ENCODE data around the gene FBL. TPM values are rescaled to one million over a fixed set of nuclear protein-coding genes. Genes with fewer than 3 reads are reported as not detected.

FBL gene
- total and polyA plus RNA-seq, 10 of the 15 experiments (the other 5 are each of a cell fraction or from before 2014, with no cell fraction given): 156 to 1,083 (median 478) TPM

GRCh38 chr19:39878398-39878797 is 32.2 kb upstream of the FBL start (continued):
- TF ChIP-seq SUPT20H (IDR thresholded peaks at IDR 0.05; ENCODE audit: borderline replicate concordance, control insufficient read depth, low read depth, low read length) (no peak), NFXL1 (IDR thresholded peaks at IDR 0.05; ENCODE audit: borderline replicate concordance) (no peak), ZBTB4 (CRISPR knock-in tag; IDR thresholded peaks at IDR 0.05) (no peak), CREM (IDR thresholded peaks at IDR 0.05; ENCODE audit: low read depth) (no peak), NFIC (IDR thresholded peaks at IDR 0.05; ENCODE audit: low read depth, low read length) (no peak), ZNF622 (IDR thresholded peaks at IDR 0.05) (no peak), SKIL (IDR thresholded peaks at IDR 0.05; ENCODE audit: low read depth, poor library complexity, severe bottlenecking) (no peak), POLR2AphosphoS2 (IDR thresholded peaks at IDR 0.05; ENCODE audit: low read depth, low read length) (no peak), BRCA1 (IDR thresholded peaks at IDR 0.05; ENCODE audit: low read depth, low read length) (no peak), ESRRA (IDR thresholded peaks at IDR 0.05; ENCODE audit: low read length) (no peak), POLR2A (IDR thresholded peaks at IDR 0.05; ENCODE audit: low read depth, low read length) (no peak), SUZ12 (IDR thresholded peaks at IDR 0.05; ENCODE audit: unreplicated experiment) (no peak), ZNF207 (IDR thresholded peaks at IDR 0.05; ENCODE audit: borderline replicate concordance) (no peak), JUNB (IDR thresholded peaks at IDR 0.05) (no peak), HDGF (IDR thresholded peaks at IDR 0.05) (0 out of 2 replicates have a peak, but pooled peaks have one; percentile 27), USF1 (IDR thresholded peaks at IDR 0.05; ENCODE audit: borderline replicate concordance, extremely low read length, insufficient read depth, low read depth, low read length) (no peak), JUND (IDR thresholded peaks at IDR 0.05; ENCODE audit: low read depth, low read length) (no peak), HDAC6 (IDR thresholded peaks at IDR 0.05; ENCODE audit: unreplicated experiment) (no peak), KDM1A (IDR thresholded peaks at IDR 0.05; ENCODE audit: borderline replicate concordance) (no peak), PML (IDR thresholded peaks at IDR 0.05; ENCODE audit: low read length) (no peak), FOXK2 (IDR thresholded peaks at IDR 0.05) (peak; percentile 49)
- TF ChIP-seq, protein P1, sequence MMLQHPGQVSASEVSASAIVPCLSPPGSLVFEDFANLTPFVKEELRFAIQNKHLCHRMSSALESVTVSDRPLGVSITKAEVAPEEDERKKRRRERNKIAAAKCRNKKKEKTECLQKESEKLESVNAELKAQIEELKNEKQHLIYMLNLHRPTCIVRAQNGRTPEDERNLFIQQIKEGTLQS (IDR thresholded peaks at IDR 0.05; ENCODE audit: borderline replicate concordance, extremely low read depth, low read depth, low read length): no peak
- TF ChIP-seq, protein P2, sequence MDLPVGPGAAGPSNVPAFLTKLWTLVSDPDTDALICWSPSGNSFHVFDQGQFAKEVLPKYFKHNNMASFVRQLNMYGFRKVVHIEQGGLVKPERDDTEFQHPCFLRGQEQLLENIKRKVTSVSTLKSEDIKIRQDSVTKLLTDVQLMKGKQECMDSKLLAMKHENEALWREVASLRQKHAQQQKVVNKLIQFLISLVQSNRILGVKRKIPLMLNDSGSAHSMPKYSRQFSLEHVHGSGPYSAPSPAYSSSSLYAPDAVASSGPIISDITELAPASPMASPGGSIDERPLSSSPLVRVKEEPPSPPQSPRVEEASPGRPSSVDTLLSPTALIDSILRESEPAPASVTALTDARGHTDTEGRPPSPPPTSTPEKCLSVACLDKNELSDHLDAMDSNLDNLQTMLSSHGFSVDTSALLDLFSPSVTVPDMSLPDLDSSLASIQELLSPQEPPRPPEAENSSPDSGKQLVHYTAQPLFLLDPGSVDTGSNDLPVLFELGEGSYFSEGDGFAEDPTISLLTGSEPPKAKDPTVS (IDR thresholded peaks at IDR 0.05; ENCODE audit: low read depth, low read length): no peak

All from GM12878 (cell line).